ENCODE measurements around the gene PSTPIP1.

PSTPIP1 gene

DNA sequence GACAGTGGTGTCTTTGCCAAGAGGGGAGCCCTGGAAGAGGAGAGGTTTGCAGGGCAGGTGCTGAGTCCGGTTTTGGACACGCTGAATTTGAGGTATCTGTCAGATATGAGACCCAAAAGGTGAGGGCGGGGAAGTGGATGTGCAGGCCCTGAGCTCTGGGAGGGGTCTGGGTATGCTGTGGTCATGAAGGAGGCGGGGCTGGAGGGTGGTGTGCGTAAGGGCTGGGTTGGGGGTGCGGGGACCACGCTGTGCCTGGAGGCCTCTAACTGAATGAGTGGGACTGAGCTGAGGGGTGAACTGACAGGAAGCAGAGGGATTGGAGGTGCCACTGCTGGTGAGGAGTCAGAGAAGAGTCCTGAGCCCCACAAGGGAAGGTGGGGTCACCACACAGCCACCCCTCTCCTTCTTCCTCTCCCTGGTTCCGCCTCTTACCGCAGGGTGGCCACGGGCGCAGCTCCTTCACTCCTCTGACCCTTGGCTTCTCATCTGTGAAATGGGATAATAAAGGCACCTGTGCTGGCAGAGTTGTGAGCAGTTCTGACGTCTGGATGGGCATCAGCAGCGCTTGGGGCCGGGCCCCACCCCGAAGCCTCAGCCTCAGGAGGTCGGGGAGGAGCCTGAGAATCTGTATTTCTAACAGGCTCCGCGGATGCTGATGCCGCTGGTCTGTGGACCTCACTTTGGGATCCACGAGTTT, 28.8 kb downstream of the PSTPIP1 start:
- Histone ChIP-seq H3K4me2 (no peak overlapping the region), H3K36me3 (ENCODE audit: insufficient read depth) (no peaks in the 10 kb centered on the region), H3K27ac (no peak overlapping the region), H3K27me3 (ENCODE audit: insufficient read depth, low read depth) (no peaks in the 10 kb centered on the region), H3K4me1 (ENCODE audit: low read depth, poor library complexity, severe bottlenecking) (peaks cover 6% of the 10 kb centered on the region), H3K9ac (no peak overlapping the region), H3K79me2 (ENCODE audit: insufficient read depth, low read depth) (no peaks in the 10 kb centered on the region), H3K4me3 (IDR thresholded peaks at IDR 0.05; ENCODE audit: insufficient read depth, low read depth, low read length) (no peak overlapping the region), H4K20me1 (ENCODE audit: insufficient read depth) (no peaks in the 10 kb centered on the region), H2AFZ (ENCODE audit: low read depth) (no peak overlapping the region)
- no peak for TF ChIP-seq CTCF (conservative IDR thresholded peaks at IDR 0.05; ENCODE audit: low read depth, low read length)

GRCh38 chr15:77024273-77025082, 29.6 kb downstream of the PSTPIP1 start:
- H3K4me3 ChIP-seq (IDR thresholded peaks at IDR 0.05; ENCODE audit: insufficient read depth, low read depth, low read length), result no peak overlapping the region
- peak; percentile 96 for TF ChIP-seq CTCF (conservative IDR thresholded peaks at IDR 0.05; ENCODE audit: low read depth, low read length)

GRCh38 chr15:77025083-77025901, 30.4 kb downstream of the PSTPIP1 start:
- Histone ChIP-seq H3K4me3 (IDR thresholded peaks at IDR 0.05; ENCODE audit: insufficient read depth, low read depth, low read length) (no peak overlapping the region), H3K4me1 (ENCODE audit: low read depth, poor library complexity, severe bottlenecking) (peaks cover 6% of the 10 kb centered on the region), H2AFZ (ENCODE audit: low read depth) (no peak overlapping the region), H4K20me1 (ENCODE audit: insufficient read depth) (no peaks in the 10 kb centered on the region), H3K36me3 (ENCODE audit: insufficient read depth) (no peaks in the 10 kb centered on the region), H3K79me2 (ENCODE audit: insufficient read depth, low read depth) (no peaks in the 10 kb centered on the region), H3K27me3 (ENCODE audit: insufficient read depth, low read depth) (no peaks in the 10 kb centered on the region), H3K4me2 (no peak overlapping the region), H3K9ac (no peak overlapping the region), H3K27ac (no peak overlapping the region)
- TF ChIP-seq CTCF (conservative IDR thresholded peaks at IDR 0.05; ENCODE audit: low read depth, low read length), result no peak

More at GRCh38 chr15:77024273-77025082, 29.6 kb downstream of the PSTPIP1 start:
- Histone ChIP-seq H3K4me1 (ENCODE audit: low read depth, poor library complexity, severe bottlenecking) (peaks cover 6% of the 10 kb centered on the region), H3K4me2 (no peak overlapping the region), H3K27me3 (ENCODE audit: insufficient read depth, low read depth) (no peaks in the 10 kb centered on the region), H3K79me2 (ENCODE audit: insufficient read depth, low read depth) (no peaks in the 10 kb centered on the region), H2AFZ (ENCODE audit: low read depth) (no peak overlapping the region), H3K9ac (no peak overlapping the region), H3K36me3 (ENCODE audit: insufficient read depth) (no peaks in the 10 kb centered on the region), H4K20me1 (ENCODE audit: insufficient read depth) (no peaks in the 10 kb centered on the region), H3K27ac (no peak overlapping the region)

DNA sequence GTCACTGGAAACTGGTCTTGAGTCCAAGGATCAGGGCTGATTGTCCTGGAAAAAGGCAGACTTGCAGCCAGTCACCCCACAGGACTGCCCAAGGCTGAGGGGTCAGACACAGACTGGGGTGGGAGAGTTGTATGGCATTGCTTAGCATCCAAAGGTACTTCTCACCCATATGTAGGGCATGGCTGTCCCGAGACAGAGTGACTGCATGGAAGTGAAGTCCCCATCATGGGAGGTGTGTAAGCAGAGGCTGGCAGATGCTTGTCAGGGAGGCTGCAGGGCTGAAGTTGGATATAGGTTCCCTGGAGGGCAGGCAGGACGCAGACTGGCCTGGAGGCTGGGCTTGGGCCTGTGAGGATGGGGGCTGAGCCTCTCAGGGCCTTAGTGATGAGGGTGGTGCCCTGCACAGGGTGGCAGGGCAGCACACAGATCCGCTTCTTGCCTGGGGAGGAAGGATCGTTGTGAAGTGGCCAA, 31.1 kb downstream of the PSTPIP1 start:
- Histone ChIP-seq H3K4me2 (no peak overlapping the region), H3K9ac (no peak overlapping the region), H3K36me3 (ENCODE audit: insufficient read depth) (no peaks in the 10 kb centered on the region), H2AFZ (ENCODE audit: low read depth) (no peak overlapping the region), H3K27ac (no peak overlapping the region), H3K4me3 (IDR thresholded peaks at IDR 0.05; ENCODE audit: insufficient read depth, low read depth, low read length) (no peak overlapping the region), H4K20me1 (ENCODE audit: insufficient read depth) (no peaks in the 10 kb centered on the region), H3K79me2 (ENCODE audit: insufficient read depth, low read depth) (no peaks in the 10 kb centered on the region), H3K27me3 (ENCODE audit: insufficient read depth, low read depth) (no peaks in the 10 kb centered on the region), H3K4me1 (ENCODE audit: low read depth, poor library complexity, severe bottlenecking) (peaks cover 5% of the 10 kb centered on the region)
- no peak for TF ChIP-seq CTCF (conservative IDR thresholded peaks at IDR 0.05; ENCODE audit: low read depth, low read length)
